GM23338 (cell line): ENCODE results near the gene SPINK6. TPM values are rescaled to one million over a fixed set of nuclear protein-coding genes. Genes with fewer than 3 reads are reported as not detected.

Experiments used
- ATAC-seq: fragments of 200-7000 bp; cut with Tn5 transposase; 3 replicates; pipeline ENCODE4 v1.9.1; 2020
- DNase-seq: peaks from one replicate; pipeline ENCODE4 v3.0.0-alpha.2; 2015; ENCODE audit warnings: low spot score
- H2AFZ ChIP-seq: fragments of 200-600 bp; sonication (generic); 2 replicates; pipeline ENCODE4 v1.8.0; 2016; ENCODE audit warnings: antibody characterized with exemption, mild to moderate bottlenecking, moderate library complexity
- H3F3A ChIP-seq: fragments of 200-600 bp; sonication (generic); replicated peaks from 2 replicates; pipeline ENCODE4 v1.8.0; 2017; ENCODE audit warnings: antibody characterized with exemption, mixed run types, low read depth
- H3K27ac ChIP-seq: fragments of 200-600 bp; sonication (generic); 2 replicates; pipeline ENCODE4 v1.6.1; 2016; ENCODE audit warnings: low read depth
- H3K27me3 ChIP-seq: fragments of 200-600 bp; sonication (generic); 2 replicates; pipeline ENCODE4 v1.8.0; 2016; ENCODE audit warnings: mild to moderate bottlenecking, mixed run types, moderate library complexity; ENCODE audit not compliant: insufficient read depth
- H3K36me3 ChIP-seq: fragments of 200-600 bp; sonication (generic); 2 replicates; pipeline ENCODE4 v1.8.0; 2016; ENCODE audit warnings: mild to moderate bottlenecking; ENCODE audit not compliant: insufficient read depth
- H3K4me1 ChIP-seq: fragments of 200-600 bp; sonication (generic); 2 replicates; pipeline ENCODE4 v1.8.0; 2016; ENCODE audit warnings: mild to moderate bottlenecking, moderate library complexity; ENCODE audit not compliant: insufficient read depth
- H3K4me2 ChIP-seq: fragments of 200-600 bp; sonication (generic); 2 replicates; pipeline ENCODE4 v1.7.1; 2017; ENCODE audit warnings: mixed run types
- H3K4me3 ChIP-seq: fragments of 200-600 bp; sonication (generic); 2 replicates; pipeline ENCODE4 v1.6.1; 2016; ENCODE audit warnings: mixed run types
- H3K79me2 ChIP-seq: fragments of 200-600 bp; sonication (generic); replicated peaks from 2 replicates; pipeline ENCODE4 v1.8.0; 2017; ENCODE audit warnings: mild to moderate bottlenecking; ENCODE audit not compliant: insufficient read depth
- H3K9me2 ChIP-seq: fragments of 200-600 bp; sonication (generic); 2 replicates; pipeline ENCODE4 v1.8.0; 2017; ENCODE audit not compliant: insufficient read depth
- H4K20me1 ChIP-seq: fragments of 200-600 bp; sonication (generic); replicated peaks from 2 replicates; pipeline ENCODE4 v1.8.0; 2017; ENCODE audit warnings: mild to moderate bottlenecking; ENCODE audit not compliant: insufficient read depth
- H3K27ac Mint-ChIP-seq: 2 replicates; pipeline ENCODE4 v1.8.0; 2020; ENCODE audit warnings: inconsistent platforms, mild to moderate bottlenecking, moderate library complexity, mixed read lengths
- H3K27me3 Mint-ChIP-seq: 3 replicates; pipeline ENCODE4 v1.8.0; 2022; ENCODE audit warnings: low read depth, mild to moderate bottlenecking, moderate library complexity, mixed read lengths, inconsistent platforms; ENCODE audit not compliant: insufficient read depth, poor library complexity
- H3K36me3 Mint-ChIP-seq: 3 replicates; pipeline ENCODE4 v1.8.0; 2021; ENCODE audit warnings: low read depth, mild to moderate bottlenecking, inconsistent platforms, moderate library complexity, mixed read lengths
- H3K4me1 Mint-ChIP-seq: 3 replicates; pipeline ENCODE4 v1.8.0; 2020; ENCODE audit warnings: mild to moderate bottlenecking, inconsistent platforms, mixed read lengths
- H3K4me3 Mint-ChIP-seq: 3 replicates; pipeline ENCODE4 v1.8.0; 2021; ENCODE audit warnings: moderate library complexity, mild to moderate bottlenecking, inconsistent platforms, mixed read lengths
- H3K9me3 Mint-ChIP-seq: 3 replicates; pipeline ENCODE4 v1.8.0; 2020; ENCODE audit warnings: moderate library complexity, mild to moderate bottlenecking, inconsistent platforms, mixed read lengths
- CREB1 ChIP-seq: fragments of 250-450 bp; sonication (Bioruptor Pico); IDR thresholded peaks from 2 replicates; pipeline ENCODE4 v1.5.0; 2020; ENCODE audit warnings: low read depth, mild to moderate bottlenecking, moderate library complexity
- JUNB ChIP-seq: IDR thresholded peaks from one replicate; pipeline ENCODE4 v1.6.1; 2016; ENCODE audit warnings: antibody characterized with exemption; ENCODE audit not compliant: unreplicated experiment
- NANOG ChIP-seq: IDR thresholded peaks from 2 replicates; pipeline ENCODE4 v1.6.1; 2016; ENCODE audit warnings: antibody characterized with exemption, borderline replicate concordance
- POLR2AphosphoS5 ChIP-seq: IDR thresholded peaks from 2 replicates; pipeline ENCODE4 v1.6.1; 2016; ENCODE audit warnings: antibody characterized with exemption, low read depth
- STAT1 ChIP-seq: IDR thresholded peaks from one replicate; pipeline ENCODE4 v1.6.1; 2016; ENCODE audit warnings: antibody characterized with exemption; ENCODE audit not compliant: unreplicated experiment
- ZNF114 ChIP-seq: fragments of 250-450 bp; sonication (Bioruptor Pico); IDR thresholded peaks from 2 replicates; pipeline ENCODE4 v1.5.0; 2020; ENCODE audit warnings: mild to moderate bottlenecking, moderate library complexity
- ZNF331 ChIP-seq: fragments of 250-450 bp; sonication (Bioruptor Pico); IDR thresholded peaks from 2 replicates; pipeline ENCODE4 v1.5.0; 2020; ENCODE audit warnings: low read depth, mild to moderate bottlenecking, moderate library complexity
- long read RNA-seq: library from polyadenylated mRNA; unstranded; transcript quantifications from one replicate; pipeline ENCODE4 v2.0.0, GENCODE V29; 2020; ENCODE audit not compliant: unreplicated experiment
- polyA plus RNA-seq: library from polyadenylated mRNA; unstranded; fragments of >200 nt; fragmentation: Nextera tagmentation; extraction: Ambion mirVana; gene quantifications from 2 replicates; pipeline ENCODE4 v1.2.1, GENCODE V29; 2016
- total RNA-seq: library from RNA; depleted of rRNA; stranded (reverse); fragments of >200 nt; shearing (Covaris generic); gene quantifications from 2 replicates; pipeline ENCODE4 v1.2.3, GENCODE V29; 2014; rRNA removed
- TF ChIP-seq, protein P1 (sequence below): IDR thresholded peaks from one replicate; pipeline ENCODE4 v1.6.1; 2018; ENCODE audit warnings: antibody characterized with exemption; ENCODE audit not compliant: unreplicated experiment
- TF ChIP-seq, protein P2 (sequence below): fragments of 250-450 bp; sonication (Bioruptor Pico); IDR thresholded peaks from 2 replicates; pipeline ENCODE4 v1.5.0; 2020; ENCODE audit warnings: mild to moderate bottlenecking, moderate library complexity

The SPINK6 gene, protein sequence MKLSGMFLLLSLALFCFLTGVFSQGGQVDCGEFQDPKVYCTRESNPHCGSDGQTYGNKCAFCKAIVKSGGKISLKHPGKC
- total RNA-seq: not detected in 2 replicates
- polyA plus RNA-seq: 0.53 TPM in 1 of 2 replicates, not detected in the other
- long read RNA-seq: 0 reads

DNA sequence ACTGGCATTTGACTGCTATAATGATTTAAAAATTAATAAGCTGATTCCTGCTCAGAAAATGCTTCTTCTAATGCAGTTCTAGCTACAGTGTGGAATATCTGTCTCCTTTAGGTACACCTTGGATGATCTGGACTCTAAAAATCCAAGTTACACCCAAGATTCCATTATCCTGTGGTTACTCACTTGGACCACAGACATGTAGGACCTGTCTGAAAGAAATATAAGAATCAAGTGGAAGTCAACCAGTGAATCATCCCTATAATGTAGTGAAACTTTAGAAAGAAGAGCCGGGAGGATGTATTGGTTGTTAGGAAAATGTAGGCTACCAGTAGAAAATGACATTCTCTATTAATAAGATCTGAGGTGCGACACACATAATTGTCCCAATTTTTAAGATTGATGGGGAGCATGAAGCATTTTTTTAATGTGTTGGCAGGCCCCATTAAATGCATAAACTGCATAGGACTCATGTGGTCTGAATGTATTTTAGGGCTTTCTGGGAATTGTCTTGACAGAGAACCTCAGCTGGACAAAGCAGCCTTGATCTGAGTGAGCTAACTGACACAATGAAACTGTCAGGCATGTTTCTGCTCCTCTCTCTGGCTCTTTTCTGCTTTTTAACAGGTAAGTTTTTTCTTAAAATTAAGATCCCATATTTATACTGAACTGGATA, at the start of gene SPINK6:
Gene SPINK6 (plus strand): TSS at position 512 of the 673 bp plus-strand sequence. CDS start 55 bp downstream, at position 567.
- no peak within 1 kb of the TSS for H3K4me2 ChIP-seq
- Mint-ChIP-seq H3K27me3 (no peaks in the 10 kb centered on the region), H3K4me1 (peaks cover 8% of the 10 kb centered on the region; the same call in 2 of the 3 replicates), H3K27ac (no peak within 1 kb of the TSS), H3K36me3 (no peaks in the 10 kb centered on the region), H3K9me3 (no peaks in the 10 kb centered on the region), H3K4me3 (no peak within 1 kb of the TSS)
- H3K36me3 ChIP-seq: no peaks in the 10 kb centered on the region
- DNase-seq: no peak
- no peaks in the 10 kb centered on the region for H3K9me2 ChIP-seq
- TF ChIP-seq CREB1 (CRISPR knock-in tag) (no peak), ZNF331 (CRISPR knock-in tag) (no peak), POLR2AphosphoS5 (no peak), NANOG (no peak), ZNF114 (CRISPR knock-in tag) (no peak), STAT1 (no peak), JUNB (no peak)
- TF ChIP-seq, protein P1, sequence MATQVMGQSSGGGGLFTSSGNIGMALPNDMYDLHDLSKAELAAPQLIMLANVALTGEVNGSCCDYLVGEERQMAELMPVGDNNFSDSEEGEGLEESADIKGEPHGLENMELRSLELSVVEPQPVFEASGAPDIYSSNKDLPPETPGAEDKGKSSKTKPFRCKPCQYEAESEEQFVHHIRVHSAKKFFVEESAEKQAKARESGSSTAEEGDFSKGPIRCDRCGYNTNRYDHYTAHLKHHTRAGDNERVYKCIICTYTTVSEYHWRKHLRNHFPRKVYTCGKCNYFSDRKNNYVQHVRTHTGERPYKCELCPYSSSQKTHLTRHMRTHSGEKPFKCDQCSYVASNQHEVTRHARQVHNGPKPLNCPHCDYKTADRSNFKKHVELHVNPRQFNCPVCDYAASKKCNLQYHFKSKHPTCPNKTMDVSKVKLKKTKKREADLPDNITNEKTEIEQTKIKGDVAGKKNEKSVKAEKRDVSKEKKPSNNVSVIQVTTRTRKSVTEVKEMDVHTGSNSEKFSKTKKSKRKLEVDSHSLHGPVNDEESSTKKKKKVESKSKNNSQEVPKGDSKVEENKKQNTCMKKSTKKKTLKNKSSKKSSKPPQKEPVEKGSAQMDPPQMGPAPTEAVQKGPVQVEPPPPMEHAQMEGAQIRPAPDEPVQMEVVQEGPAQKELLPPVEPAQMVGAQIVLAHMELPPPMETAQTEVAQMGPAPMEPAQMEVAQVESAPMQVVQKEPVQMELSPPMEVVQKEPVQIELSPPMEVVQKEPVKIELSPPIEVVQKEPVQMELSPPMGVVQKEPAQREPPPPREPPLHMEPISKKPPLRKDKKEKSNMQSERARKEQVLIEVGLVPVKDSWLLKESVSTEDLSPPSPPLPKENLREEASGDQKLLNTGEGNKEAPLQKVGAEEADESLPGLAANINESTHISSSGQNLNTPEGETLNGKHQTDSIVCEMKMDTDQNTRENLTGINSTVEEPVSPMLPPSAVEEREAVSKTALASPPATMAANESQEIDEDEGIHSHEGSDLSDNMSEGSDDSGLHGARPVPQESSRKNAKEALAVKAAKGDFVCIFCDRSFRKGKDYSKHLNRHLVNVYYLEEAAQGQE: no peak
- TF ChIP-seq, protein P2, sequence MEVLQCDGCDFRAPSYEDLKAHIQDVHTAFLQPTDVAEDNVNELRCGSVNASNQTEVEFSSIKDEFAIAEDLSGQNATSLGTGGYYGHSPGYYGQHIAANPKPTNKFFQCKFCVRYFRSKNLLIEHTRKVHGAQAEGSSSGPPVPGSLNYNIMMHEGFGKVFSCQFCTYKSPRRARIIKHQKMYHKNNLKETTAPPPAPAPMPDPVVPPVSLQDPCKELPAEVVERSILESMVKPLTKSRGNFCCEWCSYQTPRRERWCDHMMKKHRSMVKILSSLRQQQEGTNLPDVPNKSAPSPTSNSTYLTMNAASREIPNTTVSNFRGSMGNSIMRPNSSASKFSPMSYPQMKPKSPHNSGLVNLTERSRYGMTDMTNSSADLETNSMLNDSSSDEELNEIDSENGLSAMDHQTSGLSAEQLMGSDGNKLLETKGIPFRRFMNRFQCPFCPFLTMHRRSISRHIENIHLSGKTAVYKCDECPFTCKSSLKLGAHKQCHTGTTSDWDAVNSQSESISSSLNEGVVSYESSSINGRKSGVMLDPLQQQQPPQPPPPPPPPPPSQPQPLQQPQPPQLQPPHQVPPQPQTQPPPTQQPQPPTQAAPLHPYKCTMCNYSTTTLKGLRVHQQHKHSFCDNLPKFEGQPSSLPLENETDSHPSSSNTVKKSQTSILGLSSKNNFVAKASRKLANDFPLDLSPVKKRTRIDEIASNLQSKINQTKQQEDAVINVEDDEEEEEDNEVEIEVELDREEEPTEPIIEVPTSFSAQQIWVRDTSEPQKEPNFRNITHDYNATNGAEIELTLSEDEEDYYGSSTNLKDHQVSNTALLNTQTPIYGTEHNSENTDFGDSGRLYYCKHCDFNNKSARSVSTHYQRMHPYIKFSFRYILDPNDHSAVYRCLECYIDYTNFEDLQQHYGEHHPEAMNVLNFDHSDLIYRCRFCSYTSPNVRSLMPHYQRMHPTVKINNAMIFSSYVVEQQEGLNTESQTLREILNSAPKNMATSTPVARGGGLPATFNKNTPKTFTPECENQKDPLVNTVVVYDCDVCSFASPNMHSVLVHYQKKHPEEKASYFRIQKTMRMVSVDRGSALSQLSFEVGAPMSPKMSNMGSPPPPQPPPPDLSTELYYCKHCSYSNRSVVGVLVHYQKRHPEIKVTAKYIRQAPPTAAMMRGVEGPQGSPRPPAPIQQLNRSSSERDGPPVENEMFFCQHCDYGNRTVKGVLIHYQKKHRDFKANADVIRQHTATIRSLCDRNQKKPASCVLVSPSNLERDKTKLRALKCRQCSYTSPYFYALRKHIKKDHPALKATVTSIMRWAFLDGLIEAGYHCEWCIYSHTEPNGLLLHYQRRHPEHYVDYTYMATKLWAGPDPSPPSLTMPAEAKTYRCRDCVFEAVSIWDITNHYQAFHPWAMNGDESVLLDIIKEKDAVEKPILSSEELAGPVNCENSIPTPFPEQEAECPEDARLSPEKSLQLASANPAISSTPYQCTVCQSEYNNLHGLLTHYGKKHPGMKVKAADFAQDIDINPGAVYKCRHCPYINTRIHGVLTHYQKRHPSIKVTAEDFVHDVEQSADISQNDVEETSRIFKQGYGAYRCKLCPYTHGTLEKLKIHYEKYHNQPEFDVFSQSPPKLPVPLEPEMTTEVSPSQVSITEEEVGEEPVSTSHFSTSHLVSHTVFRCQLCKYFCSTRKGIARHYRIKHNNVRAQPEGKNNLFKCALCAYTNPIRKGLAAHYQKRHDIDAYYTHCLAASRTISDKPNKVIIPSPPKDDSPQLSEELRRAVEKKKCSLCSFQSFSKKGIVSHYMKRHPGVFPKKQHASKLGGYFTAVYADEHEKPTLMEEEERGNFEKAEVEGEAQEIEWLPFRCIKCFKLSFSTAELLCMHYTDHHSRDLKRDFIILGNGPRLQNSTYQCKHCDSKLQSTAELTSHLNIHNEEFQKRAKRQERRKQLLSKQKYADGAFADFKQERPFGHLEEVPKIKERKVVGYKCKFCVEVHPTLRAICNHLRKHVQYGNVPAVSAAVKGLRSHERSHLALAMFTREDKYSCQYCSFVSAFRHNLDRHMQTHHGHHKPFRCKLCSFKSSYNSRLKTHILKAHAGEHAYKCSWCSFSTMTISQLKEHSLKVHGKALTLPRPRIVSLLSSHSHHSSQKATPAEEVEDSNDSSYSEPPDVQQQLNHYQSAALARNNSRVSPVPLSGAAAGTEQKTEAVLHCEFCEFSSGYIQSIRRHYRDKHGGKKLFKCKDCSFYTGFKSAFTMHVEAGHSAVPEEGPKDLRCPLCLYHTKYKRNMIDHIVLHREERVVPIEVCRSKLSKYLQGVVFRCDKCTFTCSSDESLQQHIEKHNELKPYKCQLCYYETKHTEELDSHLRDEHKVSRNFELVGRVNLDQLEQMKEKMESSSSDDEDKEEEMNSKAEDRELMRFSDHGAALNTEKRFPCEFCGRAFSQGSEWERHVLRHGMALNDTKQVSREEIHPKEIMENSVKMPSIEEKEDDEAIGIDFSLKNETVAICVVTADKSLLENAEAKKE (CRISPR knock-in tag): no peak
- no peaks in the 10 kb centered on the region for H3K27me3 ChIP-seq
- no peaks in the 10 kb centered on the region for H3K79me2 ChIP-seq
- no peak within 1 kb of the TSS for H3K27ac ChIP-seq
- no peak within 1 kb of the TSS for H2AFZ ChIP-seq
- no peak for ATAC-seq
- H3K4me1 ChIP-seq: 0 out of 2 replicates have a peak, but pooled peaks cover 9% of the 10 kb centered on the region
- H3K4me3 ChIP-seq: no peak within 1 kb of the TSS
- no peaks in the 10 kb centered on the region for H3F3A ChIP-seq
- H4K20me1 ChIP-seq: no peaks in the 10 kb centered on the region
